Caco-2 (cell line): ENCODE data around the gene ADAMTS15. TPM values are rescaled to one million over a fixed set of nuclear protein-coding genes. Genes with fewer than 3 reads are reported as not detected.

Experiments used
- BruUV-seq: library from RNA; stranded (reverse); fragments of 400-500 nt; replicated peaks from 2 replicates; lab custom pipeline; 2021; lab: Mats Ljungman, UMichigan
- CTCF ChIA-PET: fragments of 300-600 bp; sonication (Branson Sonifier 250); formaldehyde crosslinking; loops from one replicate; lab custom pipeline; 2022; ENCODE audit warnings: antibody characterized with exemption; lab: Charles Lee
- POLR2A ChIA-PET: fragments of 300-600 bp; sonication (Branson Sonifier 250); formaldehyde crosslinking; loops from one replicate; lab custom pipeline; 2022; ENCODE audit warnings: antibody characterized with exemption; lab: Charles Lee
- DNase-seq, 2 experiments: peaks; one replicate each; pipeline versions ENCODE4 v3.0.0 to v3.0.0-alpha.2; 2020 to 2022
- H3K27me3 ChIP-seq: replicated peaks from 2 replicates; pipeline ENCODE4 v1.6.0; 2011; ENCODE audit warnings: low read length; ENCODE audit not compliant: control insufficient read depth, insufficient read depth
- H3K36me3 ChIP-seq: 2 replicates; pipeline ENCODE4 v1.5.1; 2011; ENCODE audit warnings: low read length; ENCODE audit not compliant: control insufficient read depth, insufficient read depth
- H3K4me1 ChIP-seq: fragments of 250-450 bp; sonication (Bioruptor Pico); 2 replicates; pipeline ENCODE4 v1.5.1; 2020; ENCODE audit warnings: mild to moderate bottlenecking
- H3K4me3 ChIP-seq: 2 replicates; pipeline ENCODE4 v1.5.1; 2011; ENCODE audit warnings: low read depth, mild to moderate bottlenecking, control low read depth, low read length
- H3K9me3 ChIP-seq: fragments of 250-450 bp; sonication (Bioruptor Pico); 2 replicates; pipeline ENCODE4 v1.5.1; 2020; ENCODE audit warnings: mild to moderate bottlenecking, moderate library complexity
- H3K27ac Mint-ChIP-seq: one replicate; pipeline ENCODE4 v1.8.0; 2022; ENCODE audit warnings: mixed read lengths; ENCODE audit not compliant: unreplicated experiment
- H3K27me3 Mint-ChIP-seq: one replicate; pipeline ENCODE4 v1.8.0; 2022; ENCODE audit warnings: mixed read lengths; ENCODE audit not compliant: insufficient read depth, unreplicated experiment
- H3K36me3 Mint-ChIP-seq: one replicate; pipeline ENCODE4 v1.8.0; 2022; ENCODE audit warnings: mild to moderate bottlenecking, mixed read lengths; ENCODE audit not compliant: insufficient read depth, unreplicated experiment
- H3K4me1 Mint-ChIP-seq: one replicate; pipeline ENCODE4 v1.8.0; 2022; ENCODE audit warnings: low read depth, mixed read lengths; ENCODE audit not compliant: unreplicated experiment
- H3K4me3 Mint-ChIP-seq: one replicate; pipeline ENCODE4 v1.8.0; 2022; ENCODE audit warnings: mild to moderate bottlenecking, moderate library complexity, mixed read lengths; ENCODE audit not compliant: unreplicated experiment
- H3K9me3 Mint-ChIP-seq: one replicate; pipeline ENCODE4 v1.8.0; 2022; ENCODE audit warnings: mixed read lengths; ENCODE audit not compliant: unreplicated experiment
- intact Hi-C: fragments of 100-400 bp; cut with micrococcal nuclease; formaldehyde crosslinking; loops from one replicate; pipeline ENCODE4 v1.10.0; 2022; ENCODE audit not compliant: unreplicated experiment
- total RNA-seq: library from RNA; stranded (reverse); gene quantifications from 2 replicates; pipeline ENCODE4 v1.2.3, GENCODE V29; 2022
- TF ChIP-seq, protein P1 (sequence below), 2 experiments: fragments of 200-600 bp in 1 of 2; IDR thresholded peaks; 1 replicate in 1 of 2; 2 replicates in 1 of 2; pipeline versions ENCODE4 v1.5.1 to v1.8.0; 2011 to 2022; ENCODE audit warnings: antibody characterized with exemption in 1 of 2, control low read depth in 1 of 2, inconsistent platforms in 1 of 2, low read depth in 1 of 2, low read length in 1 of 2, mild to moderate bottlenecking in 1 of 2, moderate library complexity in 1 of 2; ENCODE audit not compliant: insufficient read depth in 1 of 2, severe bottlenecking in 1 of 2, unreplicated experiment in 1 of 2

ADAMTS15 gene
- total RNA-seq, 1 experiment from 2014 or later = 0.20 TPM

DNA sequence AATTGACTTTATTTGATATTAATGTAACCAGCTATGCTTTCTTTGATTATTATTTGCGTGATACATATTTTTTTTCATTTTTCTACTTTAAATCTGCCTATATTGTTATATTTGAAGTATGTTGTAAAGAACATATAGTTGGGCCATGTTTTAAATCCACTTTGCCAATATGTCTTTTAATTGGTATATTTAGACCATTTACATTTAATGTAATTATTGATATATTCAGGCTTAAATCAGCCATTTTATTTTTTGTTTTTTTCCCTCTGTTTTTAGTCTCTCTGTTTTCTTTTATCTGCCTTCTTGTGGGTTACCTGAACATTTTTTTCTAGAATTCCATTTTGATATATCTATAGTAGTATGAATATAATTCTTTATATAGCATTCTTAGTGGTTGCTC, 55.9 kb downstream of the ADAMTS15 start:
- intact Hi-C loops = no loop called here

GRCh38 chr11:130508913-130509312, 60.5 kb downstream of the ADAMTS15 start:
- ChIA-PET POLR2A (no interaction called here), CTCF (no interaction called here)
- Histone ChIP-seq H3K27me3 (no peaks in the 10 kb centered on the region; the same call in 1 of the 2 replicates), H3K36me3 (no peaks in the 10 kb centered on the region), H3K9me3 (peaks cover 22% of the 10 kb centered on the region), H3K4me3 (no peak overlapping the region), H3K4me1 (no peaks in the 10 kb centered on the region)
- BruUV-seq = no TSS peak
- H3K36me3 Mint-ChIP-seq = no peaks in the 10 kb centered on the region
- peaks cover 46% of the 10 kb centered on the region for H3K9me3 Mint-ChIP-seq
- TF ChIP-seq, protein P1, sequence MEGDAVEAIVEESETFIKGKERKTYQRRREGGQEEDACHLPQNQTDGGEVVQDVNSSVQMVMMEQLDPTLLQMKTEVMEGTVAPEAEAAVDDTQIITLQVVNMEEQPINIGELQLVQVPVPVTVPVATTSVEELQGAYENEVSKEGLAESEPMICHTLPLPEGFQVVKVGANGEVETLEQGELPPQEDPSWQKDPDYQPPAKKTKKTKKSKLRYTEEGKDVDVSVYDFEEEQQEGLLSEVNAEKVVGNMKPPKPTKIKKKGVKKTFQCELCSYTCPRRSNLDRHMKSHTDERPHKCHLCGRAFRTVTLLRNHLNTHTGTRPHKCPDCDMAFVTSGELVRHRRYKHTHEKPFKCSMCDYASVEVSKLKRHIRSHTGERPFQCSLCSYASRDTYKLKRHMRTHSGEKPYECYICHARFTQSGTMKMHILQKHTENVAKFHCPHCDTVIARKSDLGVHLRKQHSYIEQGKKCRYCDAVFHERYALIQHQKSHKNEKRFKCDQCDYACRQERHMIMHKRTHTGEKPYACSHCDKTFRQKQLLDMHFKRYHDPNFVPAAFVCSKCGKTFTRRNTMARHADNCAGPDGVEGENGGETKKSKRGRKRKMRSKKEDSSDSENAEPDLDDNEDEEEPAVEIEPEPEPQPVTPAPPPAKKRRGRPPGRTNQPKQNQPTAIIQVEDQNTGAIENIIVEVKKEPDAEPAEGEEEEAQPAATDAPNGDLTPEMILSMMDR (IDR thresholded peaks at IDR 0.05; ENCODE audit: insufficient read depth in 1 of 2, low read depth in 1 of 2, low read length in 1 of 2, severe bottlenecking in 1 of 2, unreplicated experiment in 1 of 2) = no peak
- no peak overlapping the region for H3K27ac Mint-ChIP-seq
- intact Hi-C loops = no loop called here
- H3K4me3 Mint-ChIP-seq = no peak overlapping the region
- H3K4me1 Mint-ChIP-seq = no peaks in the 10 kb centered on the region
- no peak for DNase-seq
- peaks cover 18% of the 10 kb centered on the region for H3K27me3 Mint-ChIP-seq

More for the DNA sequence above, 55.9 kb downstream of the ADAMTS15 start:
- Mint-ChIP-seq H3K9me3 (peaks cover 59% of the 10 kb centered on the region), H3K27ac (no peak overlapping the region), H3K4me3 (no peak overlapping the region), H3K4me1 (no peaks in the 10 kb centered on the region), H3K27me3 (peaks cover 18% of the 10 kb centered on the region), H3K36me3 (no peaks in the 10 kb centered on the region)
- ChIA-PET CTCF (no interaction called here), POLR2A (no interaction called here)
- TF ChIP-seq, protein P1 (IDR thresholded peaks at IDR 0.05; ENCODE audit: insufficient read depth in 1 of 2, low read depth in 1 of 2, low read length in 1 of 2, severe bottlenecking in 1 of 2, unreplicated experiment in 1 of 2) = no peak
- H3K9me3 ChIP-seq = peaks cover 22% of the 10 kb centered on the region
- H3K36me3 ChIP-seq = no peaks in the 10 kb centered on the region
- H3K4me3 ChIP-seq = no peak overlapping the region
- DNase-seq = no peak
- no TSS peak for BruUV-seq
- no peaks in the 10 kb centered on the region for H3K4me1 ChIP-seq
- no peaks in the 10 kb centered on the region for H3K27me3 ChIP-seq

GRCh38 chr11:130509942-130510341, 61.5 kb downstream of the ADAMTS15 start:
- no peak overlapping the region for H3K4me3 ChIP-seq
- Mint-ChIP-seq H3K9me3 (peaks cover 36% of the 10 kb centered on the region), H3K27me3 (peaks cover 16% of the 10 kb centered on the region), H3K4me3 (no peak overlapping the region), H3K27ac (no peak overlapping the region), H3K4me1 (no peaks in the 10 kb centered on the region), H3K36me3 (no peaks in the 10 kb centered on the region)
- no peaks in the 10 kb centered on the region for H3K36me3 ChIP-seq
- no peaks in the 10 kb centered on the region; the same call in 1 of the 2 replicates for H3K27me3 ChIP-seq
- TF ChIP-seq, protein P1 (IDR thresholded peaks at IDR 0.05; ENCODE audit: insufficient read depth in 1 of 2, low read depth in 1 of 2, low read length in 1 of 2, severe bottlenecking in 1 of 2, unreplicated experiment in 1 of 2) = no peak
- H3K4me1 ChIP-seq = no peaks in the 10 kb centered on the region
- ChIA-PET CTCF (no interaction called here), POLR2A (no interaction called here)
- peaks cover 13% of the 10 kb centered on the region; the same call in 1 of the 2 replicates for H3K9me3 ChIP-seq
- BruUV-seq = no TSS peak
- DNase-seq = no peak
- intact Hi-C loops = no loop called here
